ENCODE results near the gene ADAM29.
"Not testable (repeated sequence)": the region's sequence is repeated elsewhere in the genome, so short reads cannot be mapped to it uniquely, and the experiment has no call there.

ADAM29 gene

DNA sequence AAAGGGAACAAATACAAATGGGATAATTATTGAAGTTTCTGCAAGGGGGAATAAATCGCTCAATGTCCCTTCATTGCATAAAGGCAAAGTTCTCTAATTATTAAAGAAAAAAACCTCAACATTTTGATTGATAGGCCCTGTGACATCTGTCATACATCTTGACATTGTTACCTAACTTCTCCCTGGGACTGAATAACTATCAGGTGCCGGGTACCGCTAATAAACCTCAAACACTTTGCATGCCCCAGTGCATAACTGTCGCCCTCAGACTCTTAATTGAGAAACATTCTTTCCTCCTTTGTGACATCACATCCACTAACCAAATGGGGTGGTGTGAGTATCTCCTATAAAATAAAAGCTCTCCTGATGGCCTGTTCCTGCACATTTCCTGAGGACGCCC, at the start of gene ADAM29:
Gene ADAM29, plus strand, starts transcription at position 301 of the 400 bp plus-strand sequence. CDS start 57,168 bp downstream, outside the sequence.
- DNase-seq (ENCODE audit: low read depth), result no peak

GRCh38 chr4:174869339-174869738, 48.8 kb upstream of the ADAM29 start:
- DNase-seq (ENCODE audit: low read depth), result no peak

DNA sequence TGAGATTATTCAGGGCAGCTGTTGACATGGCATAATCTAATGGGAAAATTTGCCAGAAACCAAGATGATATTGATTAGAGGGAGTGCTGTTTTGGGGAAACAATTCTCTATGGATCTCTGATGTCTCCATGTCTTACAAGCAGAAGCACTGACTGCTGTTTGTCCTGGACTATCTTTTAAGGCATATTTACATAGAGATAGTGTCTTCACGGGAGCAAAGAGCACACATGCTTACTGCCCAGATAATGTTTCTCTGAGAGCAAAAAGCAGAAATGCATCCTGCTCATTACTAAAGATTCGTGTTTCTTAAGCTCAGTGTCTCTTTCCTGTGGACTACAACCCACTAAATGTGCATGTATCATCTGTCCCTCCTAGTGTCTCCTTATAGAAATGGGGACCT, 47.8 kb upstream of the ADAM29 start:
- no peak for DNase-seq (ENCODE audit: low read depth)

GRCh38 chr4:174871407-174871806, 46.8 kb upstream of the ADAM29 start:
- no peak for DNase-seq (ENCODE audit: low read depth)

GRCh38 chr4:174873146-174873545, 45.0 kb upstream of the ADAM29 start:
- DNase-seq (ENCODE audit: low read depth), result not testable (repeated sequence)

GRCh38 chr4:174873931-174874330, 44.2 kb upstream of the ADAM29 start:
- peak; percentile 0 for DNase-seq (ENCODE audit: low read depth)

DNA sequence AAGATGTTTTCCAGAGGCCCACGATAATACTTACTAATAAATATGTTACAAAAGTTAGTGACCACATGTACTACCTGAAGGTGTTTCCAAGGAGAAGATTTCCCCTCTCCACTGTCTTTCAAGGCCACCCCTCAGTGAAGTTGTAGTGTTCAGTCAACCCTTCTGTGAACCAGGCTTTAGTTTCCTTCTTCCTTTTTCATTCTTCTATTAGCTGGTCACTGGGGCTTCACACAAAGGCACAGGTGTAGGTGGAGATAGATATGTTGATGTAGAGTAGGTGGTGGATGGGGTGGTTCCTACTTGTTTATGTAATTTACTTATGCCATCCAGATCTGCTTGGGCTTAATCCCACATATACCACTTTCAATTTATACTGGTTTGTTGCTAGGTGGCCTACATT, 43.3 kb upstream of the ADAM29 start:
- DNase-seq (ENCODE audit: low read depth), result no peak

DNA sequence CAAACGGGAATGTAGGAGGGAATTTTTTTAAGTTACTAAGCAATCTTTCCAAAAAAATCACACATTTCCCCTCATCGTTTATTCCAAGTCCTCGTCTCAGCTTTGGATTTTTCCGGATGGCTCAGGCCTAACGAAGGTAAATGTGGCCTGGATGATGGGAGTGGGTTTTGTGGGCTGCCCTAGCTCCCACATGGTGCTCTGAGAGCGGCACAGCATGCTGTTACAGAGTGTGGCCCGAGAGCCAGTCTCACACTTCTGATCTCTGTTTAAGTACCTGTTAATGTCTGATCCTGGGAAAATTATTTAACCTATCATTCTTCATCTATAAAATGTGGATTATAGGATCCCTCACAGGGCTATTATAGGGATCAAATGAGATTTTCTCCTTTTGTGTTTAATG, 38.2 kb upstream of the ADAM29 start:
- DNase-seq (ENCODE audit: low read depth), result no peak

GRCh38 chr4:174882317-174882992, 35.7 kb upstream of the ADAM29 start:
- no peak for DNase-seq (ENCODE audit: low read depth)

DNA sequence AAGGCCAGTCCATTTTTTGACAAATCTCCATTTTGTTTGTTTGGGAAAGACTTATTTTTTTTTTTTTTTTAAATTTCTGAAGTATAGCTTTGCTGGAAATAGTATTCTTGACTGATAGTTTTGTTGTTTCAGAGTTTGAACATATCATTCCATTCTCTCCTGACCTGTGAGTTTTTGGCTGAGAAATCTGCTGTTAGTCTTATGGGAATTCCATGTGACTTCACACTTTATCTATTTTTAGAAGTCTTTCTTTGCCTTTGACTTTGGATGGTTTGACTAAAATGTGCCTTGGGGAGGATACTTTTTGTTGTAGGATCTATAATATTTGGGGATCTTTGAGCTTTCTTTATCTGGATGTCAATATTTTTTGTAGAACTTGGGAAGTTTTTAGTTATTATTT, 10.7 kb upstream of the ADAM29 start:
- DNase-seq (ENCODE audit: low read depth), result no peak

- no peak for DNase-seq (ENCODE audit: low read depth)
Measured at GRCh38 chr4:174910271-174910670, 7.9 kb upstream of the ADAM29 start.

- no peak for DNase-seq (ENCODE audit: low read depth)
Measured at GRCh38 chr4:174912919-174913543, 5.1 kb upstream of the ADAM29 start.

DNA sequence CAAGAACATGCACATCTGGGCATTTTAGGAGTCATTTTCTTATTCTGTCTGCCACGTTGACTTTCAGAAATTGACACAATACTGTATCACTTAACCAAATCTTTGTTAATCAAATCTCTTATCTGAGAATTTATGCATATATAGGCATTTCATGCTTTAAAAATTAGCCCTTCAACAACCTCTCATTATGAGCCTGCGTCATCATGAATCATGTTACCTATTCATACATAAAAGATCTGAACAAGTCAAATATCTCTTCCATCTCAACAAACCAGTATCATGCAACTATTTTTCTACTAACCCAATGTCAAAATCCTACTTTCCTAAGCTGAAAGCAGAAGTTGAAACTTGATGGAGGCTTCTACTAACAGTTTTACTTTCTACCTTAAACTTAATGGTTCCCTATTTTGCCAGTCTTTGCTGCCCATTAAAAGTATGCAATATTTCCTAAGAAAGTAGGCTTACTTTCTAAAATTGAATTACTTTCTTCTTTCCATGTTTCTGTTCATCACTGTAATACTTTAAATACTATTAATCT, 1.8 kb downstream of the ADAM29 start:
- no peak for DNase-seq (ENCODE audit: low read depth)

DNA sequence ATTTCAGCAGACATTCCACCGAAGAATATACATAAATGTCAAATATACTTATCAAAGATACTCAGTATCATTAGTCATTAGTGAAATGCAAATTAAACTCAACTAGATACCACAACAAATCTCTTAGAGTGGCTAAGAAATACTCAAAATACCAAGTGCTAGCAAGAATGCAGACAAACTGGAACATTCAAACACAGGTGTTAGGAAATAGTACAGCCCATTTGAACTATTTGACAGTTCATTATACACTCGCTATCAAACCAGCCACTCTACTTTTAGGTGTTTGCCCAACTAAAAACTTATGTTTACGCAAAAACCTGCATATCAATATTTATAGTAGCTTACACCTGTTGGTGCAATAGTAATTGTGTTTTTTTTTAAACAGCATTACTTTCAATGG, 8.8 kb downstream of the ADAM29 start:
- no peak for DNase-seq (ENCODE audit: low read depth)

- no peak for DNase-seq (ENCODE audit: low read depth)
Measured at GRCh38 chr4:174928174-174928573, 10.0 kb downstream of the ADAM29 start.

DNA sequence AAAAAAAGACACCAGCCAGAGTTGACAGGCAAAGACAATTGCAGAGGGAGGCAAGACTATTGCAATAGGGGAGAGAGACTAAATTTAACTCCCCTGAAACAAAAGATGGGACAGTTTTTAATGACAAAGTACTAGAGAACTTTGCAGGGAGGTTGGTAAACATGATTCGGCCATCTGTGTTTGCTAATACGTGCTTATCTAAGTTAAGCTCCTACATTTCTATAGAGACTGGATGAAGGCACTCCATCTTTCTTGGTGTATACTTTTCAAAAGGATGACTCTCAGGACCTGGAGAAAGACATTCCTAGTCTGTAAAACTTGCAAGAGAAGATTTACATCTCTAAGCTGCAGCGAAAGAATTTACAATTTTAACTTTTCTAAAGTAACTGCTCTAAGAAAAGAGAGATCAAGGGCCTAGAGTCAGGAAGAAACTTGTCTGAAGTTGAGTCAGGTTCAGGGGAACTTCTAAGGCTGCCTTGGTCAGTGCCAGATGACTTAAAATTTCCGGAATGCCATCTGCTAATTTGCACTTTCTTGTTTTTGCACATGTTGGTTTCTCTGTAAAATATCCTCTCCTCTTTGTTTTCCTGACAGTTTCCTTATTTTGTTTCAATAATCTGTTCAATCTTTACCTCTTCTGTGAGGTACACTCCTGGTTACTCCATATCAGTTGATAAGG, 10.6 kb downstream of the ADAM29 start:
- no peak for DNase-seq (ENCODE audit: low read depth)

DNA sequence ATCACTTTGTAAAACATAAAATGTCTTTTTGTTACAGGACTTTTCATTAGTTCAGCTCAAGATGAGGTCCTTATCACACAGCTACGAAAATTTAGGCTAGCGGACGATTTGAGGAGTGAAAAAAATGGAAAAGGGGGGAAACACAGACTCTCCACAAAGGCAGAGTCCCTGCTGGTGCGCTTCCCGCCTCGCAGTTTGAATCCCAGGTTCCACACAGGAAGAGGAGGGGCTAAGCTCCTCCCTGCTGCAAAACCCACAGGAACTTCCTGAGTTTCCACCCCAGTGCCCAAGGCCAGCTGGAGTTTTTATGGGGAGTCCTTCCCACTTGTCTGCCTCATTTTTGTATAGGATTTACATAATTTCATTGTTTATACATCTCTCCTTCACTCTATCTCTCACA, 11.2 kb downstream of the ADAM29 start:
- no peak for DNase-seq (ENCODE audit: low read depth)

DNA sequence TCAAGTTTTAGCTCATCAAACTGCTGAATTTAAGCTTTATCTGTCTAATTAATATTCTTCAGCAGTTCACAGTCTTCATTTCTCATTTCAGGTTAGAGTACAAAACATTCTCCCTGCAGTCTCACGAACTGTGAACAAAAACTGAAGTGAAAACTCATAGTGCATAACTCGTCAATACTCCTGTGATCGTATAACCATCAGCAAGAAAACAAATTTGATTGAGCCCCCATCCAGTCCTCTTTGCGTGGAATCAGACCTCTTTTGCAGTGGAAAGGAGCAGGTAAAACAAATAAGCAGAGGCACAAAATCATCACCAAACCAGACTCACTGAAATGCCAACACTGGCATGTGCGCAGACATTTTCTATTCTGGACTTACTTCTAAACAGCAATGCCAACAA, 12.7 kb downstream of the ADAM29 start:
- DNase-seq (ENCODE audit: low read depth), result no peak

DNA sequence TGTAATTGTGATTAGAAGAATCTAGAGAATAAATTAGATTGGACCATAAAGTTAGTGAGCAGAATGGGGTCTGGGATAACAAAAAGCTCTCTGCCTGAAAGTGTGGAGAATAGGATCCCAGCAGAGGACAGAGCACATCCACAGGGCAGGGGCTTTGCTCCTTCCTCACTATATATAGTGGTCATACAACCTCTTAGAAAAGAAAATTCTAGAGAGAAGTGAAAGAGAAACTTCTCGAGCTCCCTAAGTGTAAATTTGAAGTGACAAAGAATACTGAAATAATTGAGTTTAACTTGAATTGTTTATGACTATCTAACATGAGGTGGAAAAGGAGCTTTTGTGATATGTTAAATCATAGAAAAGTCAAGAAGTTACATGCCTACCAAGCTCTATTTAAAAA, 14.9 kb downstream of the ADAM29 start:
- no peak for DNase-seq (ENCODE audit: low read depth)

DNA sequence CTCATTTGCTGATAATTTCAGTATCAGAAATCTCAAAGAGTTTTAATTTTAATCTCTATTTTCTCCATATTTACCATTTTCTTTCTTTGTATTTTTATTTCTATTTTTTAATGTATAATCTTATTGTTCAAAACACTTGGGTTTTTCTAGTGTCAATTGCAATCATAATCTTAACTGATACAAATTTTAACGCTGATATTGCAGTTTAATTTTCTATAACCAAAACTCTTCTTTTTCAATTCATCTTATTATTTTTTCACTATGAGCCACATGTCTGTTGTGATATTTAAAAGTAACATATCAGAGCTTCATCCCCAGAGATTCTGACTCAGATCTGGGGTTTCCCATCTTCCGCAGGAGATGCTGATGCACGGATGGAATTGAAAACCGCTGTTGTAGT, 16.2 kb downstream of the ADAM29 start:
- DNase-seq (ENCODE audit: low read depth), result no peak

- DNase-seq (ENCODE audit: low read depth), result no peak
Measured at GRCh38 chr4:174935607-174936006, 17.4 kb downstream of the ADAM29 start.

DNA sequence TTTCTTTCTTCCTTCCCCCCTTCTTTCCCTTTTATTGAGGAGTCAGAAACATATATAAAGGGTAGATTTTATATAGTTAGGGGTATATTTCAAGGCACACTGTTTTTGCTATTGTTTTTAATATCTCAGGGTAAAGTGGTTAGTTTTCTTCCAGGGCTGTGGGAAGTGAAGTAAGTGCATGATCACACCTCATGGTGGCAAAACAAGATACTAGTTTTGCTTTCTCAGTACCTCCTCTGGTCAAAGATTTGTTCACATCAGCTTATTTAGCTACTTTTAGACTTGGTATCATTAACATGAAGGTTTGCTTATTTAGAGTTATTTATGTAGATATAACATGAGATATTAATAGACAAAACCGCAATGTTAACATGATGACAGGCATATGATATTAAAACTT, 21.8 kb downstream of the ADAM29 start:
- no peak for DNase-seq (ENCODE audit: low read depth)

DNA sequence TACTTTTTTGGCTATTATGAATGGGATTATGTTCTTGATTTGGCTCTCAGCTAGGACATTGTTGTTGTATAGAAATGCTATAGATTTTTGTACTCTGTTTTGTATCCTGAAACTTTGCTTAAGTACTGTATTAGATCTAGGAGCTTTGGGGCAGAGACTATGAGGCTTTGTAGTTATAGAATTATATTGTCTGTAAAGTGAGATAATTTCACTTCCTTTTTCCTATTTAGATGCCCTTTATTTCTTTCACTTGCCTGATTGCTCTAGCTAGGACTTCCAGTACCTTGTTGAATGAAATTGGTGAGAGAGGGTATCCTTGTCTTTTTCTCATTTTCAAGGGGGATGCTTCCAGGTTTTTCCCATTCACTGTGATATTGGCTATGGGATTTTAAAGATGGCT, 28.1 kb downstream of the ADAM29 start:
- no peak for DNase-seq (ENCODE audit: low read depth)
